Sigmoid colon (tissue), 7 donors: Measurements from ENCODE around the gene BBX. TPM values are rescaled to one million over a fixed set of nuclear protein-coding genes. Genes with fewer than 3 reads are reported as not detected.

Experiments
- DNase-seq: peaks from one replicate; pipeline ENCODE4 v3.0.0-alpha.2; 2019
- H3K27ac ChIP-seq, 4 donors: fragments of 200-600 bp; sonication (generic); one replicate each; pipeline ENCODE4 v1.5.1; 2016 to 2019; ENCODE audit warnings: mild to moderate bottlenecking in 1 of 4
- H3K27me3 ChIP-seq, 3 donors: fragments of 200-600 bp; sonication (generic); one replicate each; pipeline ENCODE4 v1.5.1; 2019; ENCODE audit warnings: mild to moderate bottlenecking in 1 of 3
- H3K36me3 ChIP-seq, 4 donors: fragments of 200-600 bp; sonication (generic); one replicate each; pipeline ENCODE4 v1.5.1; 2016 to 2019
- H3K4me1 ChIP-seq, 4 donors: fragments of 200-600 bp; sonication (generic); one replicate each; pipeline ENCODE4 v1.5.1; 2017 to 2019
- H3K4me3 ChIP-seq, 4 donors: fragments of 200-600 bp; sonication (generic); one replicate each; pipeline ENCODE4 v1.5.1; 2017 to 2019; ENCODE audit warnings: mild to moderate bottlenecking in 2 of 4, moderate library complexity in 1 of 4
- H3K9me3 ChIP-seq, 4 donors: fragments of 200-600 bp in 3 of 4; sonication (generic) in 3 of 4; one replicate each; pipeline versions ENCODE4 v1.5.1 to v1.6.1; 2013 to 2019
- CTCF ChIP-seq, 4 experiments: fragments of 450-650 bp in 3 of 4; fragments of 200-600 bp in 1 of 4; IDR thresholded peaks; one replicate each; pipeline ENCODE4 v1.5.1; 2016 to 2019; ENCODE audit warnings: antibody characterized with exemption in 4 of 4, mild to moderate bottlenecking in 3 of 4, moderate library complexity in 2 of 4
- EP300 ChIP-seq, 4 donors: sonication (generic); formaldehyde crosslinking; IDR thresholded peaks; one replicate each; pipeline ENCODE4 v1.6.1; 2017; ENCODE audit warnings: antibody characterized with exemption in 4 of 4
- POLR2A ChIP-seq, 2 donors: fragments of 450-650 bp; IDR thresholded peaks; one replicate each; pipeline ENCODE4 v1.6.1; 2016; ENCODE audit warnings: antibody characterized with exemption in 2 of 2, mild to moderate bottlenecking in 2 of 2, moderate library complexity in 2 of 2
- POLR2AphosphoS5 ChIP-seq, 4 donors: sonication (generic); formaldehyde crosslinking; IDR thresholded peaks; one replicate each; pipeline ENCODE4 v1.6.1; 2017; ENCODE audit warnings: antibody characterized with exemption in 4 of 4
- WGBS, 2 donors: extraction: QIAGEN DNeasy Blood & Tissue Kit; methylation state at CpG; one replicate each; pipeline ENCODE4 v1.1.7; 2013; 5-methylcytosine and 5-hydroxymethylcytosine counted together
- intact Hi-C: fragments of 100-400 bp; cut with DNase I; formaldehyde crosslinking; loops from one replicate; pipeline ENCODE4 v1.15.1; 2023
- polyA plus RNA-seq, 3 donors: library from polyadenylated mRNA; stranded (reverse); fragments of 200-250 nt; gene quantifications; one replicate each; pipeline ENCODE4 v1.2.3, GENCODE V29; 2013
- total RNA-seq, 4 donors: library from RNA; depleted of rRNA; stranded (reverse); fragments of >200 nt; gene quantifications; one replicate each; pipeline ENCODE4 v1.1.0, GENCODE V29; 2016
- donor health status: healthy with polysubstance abuse.
- donor health status: Bipolar disorder and iron deficiency.
- donor health status: healthy.

Gene BBX
- total and polyA plus RNA-seq, 7 donors: 3.0 to 93.3 (median 71.1) TPM

GRCh38 chr3:107594870-107595269 is 72.1 kb downstream of the BBX start:
- H3K4me3 ChIP-seq: no peak overlapping the region
- H3K4me1 ChIP-seq: peaks cover 0 to 29% (median 18%) of the 10 kb centered on the region in 4 donors
- intact Hi-C loops: no loop called here
- no peak for TF ChIP-seq POLR2AphosphoS5 (IDR thresholded peaks at IDR 0.05)
- TF ChIP-seq EP300 (IDR thresholded peaks at IDR 0.05): no peak
- TF ChIP-seq CTCF (IDR thresholded peaks at IDR 0.05): no peak
- no peak for TF ChIP-seq POLR2A (IDR thresholded peaks at IDR 0.05)
- no peaks in the 10 kb centered on the region for H3K9me3 ChIP-seq
- no peaks in the 10 kb centered on the region for H3K36me3 ChIP-seq
- WGBS, 2 donors: 82 to 84% methylated on average over 3 of the region's 3 CpGs
- no peak overlapping the region for H3K27ac ChIP-seq
- no peak for DNase-seq
- no peaks in the 10 kb centered on the region for H3K27me3 ChIP-seq

- no peak overlapping the region for H3K4me3 ChIP-seq
- no peaks in the 10 kb centered on the region for H3K9me3 ChIP-seq
- intact Hi-C loops: no loop called here
- no peaks in the 10 kb centered on the region for H3K27me3 ChIP-seq
- no peak for DNase-seq
- no peak for TF ChIP-seq EP300 (IDR thresholded peaks at IDR 0.05)
- TF ChIP-seq POLR2AphosphoS5 (IDR thresholded peaks at IDR 0.05): no peak
- TF ChIP-seq POLR2A (IDR thresholded peaks at IDR 0.05): no peak
- TF ChIP-seq CTCF (IDR thresholded peaks at IDR 0.05): no peak
- 42 to 65% methylated on average over 3 of the region's 3 CpGs for WGBS, 2 donors
- no peak overlapping the region for H3K27ac ChIP-seq
- H3K36me3 ChIP-seq: no peaks in the 10 kb centered on the region
- peaks cover 0 to 33% (median 24%) of the 10 kb centered on the region in 4 donors for H3K4me1 ChIP-seq
These were observed 73.9 kb downstream of the BBX start for GRCh38 chr3:107596639-107597038.

- H3K9me3 ChIP-seq: no peaks in the 10 kb centered on the region
- WGBS, 2 donors: 3 to 6% methylated on average over 12 of the region's 12 CpGs
- H3K27ac ChIP-seq: peak overlapping the region; percentile 67 to 84 (median 77)
- peaks cover 0 to 39% (median 28%) of the 10 kb centered on the region in 4 donors for H3K4me1 ChIP-seq
- TF ChIP-seq POLR2AphosphoS5 (IDR thresholded peaks at IDR 0.05) (no peak), CTCF (IDR thresholded peaks at IDR 0.05) (no peak), POLR2A (IDR thresholded peaks at IDR 0.05) (no peak), EP300 (IDR thresholded peaks at IDR 0.05) (no peak)
- DNase-seq: peak; percentile 70
- no peaks in the 10 kb centered on the region for H3K36me3 ChIP-seq
- peak overlapping the region in 3 of 4 donors; percentile 32 to 44 (median 44) for H3K4me3 ChIP-seq
- H3K27me3 ChIP-seq: no peaks in the 10 kb centered on the region
- intact Hi-C loops: no loop called here
These were observed 76.4 kb downstream of the BBX start for GRCh38 chr3:107598926-107599771.

GRCh38 chr3:107599772-107600145 is 77.0 kb downstream of the BBX start:
- no peak for TF ChIP-seq CTCF (IDR thresholded peaks at IDR 0.05)
- TF ChIP-seq POLR2AphosphoS5 (IDR thresholded peaks at IDR 0.05): no peak
- TF ChIP-seq EP300 (IDR thresholded peaks at IDR 0.05): no peak
- TF ChIP-seq POLR2A (IDR thresholded peaks at IDR 0.05): no peak
- 6 to 11% methylated on average over 3 of the region's 3 CpGs for whole genome bisulfite sequencing, 2 donors
- intact Hi-C loops: no loop called here
- peak overlapping the region in 3 of 4 donors; percentile 32 to 44 (median 44) for H3K4me3 ChIP-seq
- no peaks in the 10 kb centered on the region for H3K9me3 ChIP-seq
- no peak for DNase-seq
- no peaks in the 10 kb centered on the region for H3K27me3 ChIP-seq
- peaks cover 0 to 45% (median 33%) of the 10 kb centered on the region in 4 donors for H3K4me1 ChIP-seq
- H3K36me3 ChIP-seq: no peaks in the 10 kb centered on the region
- H3K27ac ChIP-seq: peak overlapping the region; percentile 67 to 84 (median 77)
